Retinal pigment epithelial cell (primary cell): Measurements from ENCODE around the gene RNF25.

Experiments
- DNase-seq: peaks from one replicate; pipeline ENCODE4 v3.0.0-alpha.2; 2010; ENCODE audit warnings: low read depth
- H3K4me3 ChIP-seq: 2 replicates; pipeline ENCODE4 v1.5.1; 2011; ENCODE audit warnings: mild to moderate bottlenecking, low read length, control low read depth, moderate library complexity
- TF ChIP-seq, protein P1 (sequence below): conservative IDR thresholded peaks from 2 replicates; pipeline ENCODE4 v1.5.1; 2011; ENCODE audit warnings: low read depth, low read length, control low read depth, inconsistent platforms

RNF25 gene

DNA sequence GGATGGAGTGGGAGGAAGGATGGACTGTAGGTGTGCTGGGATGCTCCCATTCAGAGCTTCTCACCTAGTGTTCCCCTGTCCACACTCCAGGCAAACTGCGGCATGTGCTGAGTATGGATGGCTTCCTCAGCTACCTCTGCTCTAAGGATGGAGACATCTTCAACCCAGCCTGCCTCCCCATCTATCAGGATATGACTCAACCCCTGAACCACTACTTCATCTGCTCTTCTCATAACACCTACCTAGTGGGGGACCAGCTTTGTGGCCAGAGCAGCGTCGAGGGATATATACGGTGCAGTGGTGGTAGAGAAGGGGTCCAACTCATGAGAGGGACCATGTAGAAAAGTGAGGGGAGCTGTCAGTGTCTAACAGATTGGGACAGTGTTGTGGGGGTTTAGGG, 43.9 kb downstream of the RNF25 start:
- no peak for DNase-seq
- no peak overlapping the region for H3K4me3 ChIP-seq
- TF ChIP-seq, protein P1, sequence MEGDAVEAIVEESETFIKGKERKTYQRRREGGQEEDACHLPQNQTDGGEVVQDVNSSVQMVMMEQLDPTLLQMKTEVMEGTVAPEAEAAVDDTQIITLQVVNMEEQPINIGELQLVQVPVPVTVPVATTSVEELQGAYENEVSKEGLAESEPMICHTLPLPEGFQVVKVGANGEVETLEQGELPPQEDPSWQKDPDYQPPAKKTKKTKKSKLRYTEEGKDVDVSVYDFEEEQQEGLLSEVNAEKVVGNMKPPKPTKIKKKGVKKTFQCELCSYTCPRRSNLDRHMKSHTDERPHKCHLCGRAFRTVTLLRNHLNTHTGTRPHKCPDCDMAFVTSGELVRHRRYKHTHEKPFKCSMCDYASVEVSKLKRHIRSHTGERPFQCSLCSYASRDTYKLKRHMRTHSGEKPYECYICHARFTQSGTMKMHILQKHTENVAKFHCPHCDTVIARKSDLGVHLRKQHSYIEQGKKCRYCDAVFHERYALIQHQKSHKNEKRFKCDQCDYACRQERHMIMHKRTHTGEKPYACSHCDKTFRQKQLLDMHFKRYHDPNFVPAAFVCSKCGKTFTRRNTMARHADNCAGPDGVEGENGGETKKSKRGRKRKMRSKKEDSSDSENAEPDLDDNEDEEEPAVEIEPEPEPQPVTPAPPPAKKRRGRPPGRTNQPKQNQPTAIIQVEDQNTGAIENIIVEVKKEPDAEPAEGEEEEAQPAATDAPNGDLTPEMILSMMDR: no peak

DNA sequence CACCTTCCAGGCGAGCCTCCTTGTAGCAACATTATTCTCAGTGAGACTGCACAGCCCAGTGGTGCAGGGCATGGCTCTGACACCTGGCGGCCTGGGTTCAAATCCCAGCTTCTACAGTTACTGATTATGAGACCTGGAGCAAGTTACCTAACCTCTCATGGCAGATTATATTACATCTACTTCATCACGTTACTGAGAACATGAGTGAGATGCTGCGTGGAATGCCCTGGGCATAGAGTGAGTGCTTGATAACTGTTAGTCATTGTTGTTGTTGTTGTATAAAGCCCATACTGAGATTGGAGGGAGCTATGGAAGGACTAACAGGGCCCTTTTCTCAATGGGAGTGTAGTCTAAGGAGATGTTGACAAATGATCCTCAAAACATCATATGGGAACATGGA, 45.4 kb downstream of the RNF25 start:
- no peak for DNase-seq
- TF ChIP-seq, protein P1: no peak
- no peak overlapping the region for H3K4me3 ChIP-seq

DNA sequence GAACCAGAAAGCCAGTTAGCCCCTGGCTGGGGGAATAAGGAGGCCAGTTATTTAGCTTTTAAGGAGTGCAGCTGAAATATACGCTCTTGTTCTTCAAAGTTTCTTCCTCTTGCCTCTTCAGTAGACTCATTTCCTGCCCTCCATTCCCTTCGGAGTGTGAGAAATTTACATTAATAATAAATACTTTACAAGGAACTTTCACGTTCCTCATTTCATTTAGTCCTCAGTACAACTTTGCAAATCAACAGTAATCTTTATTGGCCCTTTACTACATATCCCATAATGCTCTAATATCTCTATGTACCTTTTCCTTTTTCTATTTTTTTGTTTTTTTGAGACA, 48.5 kb downstream of the RNF25 start:
- DNase-seq: no peak
- TF ChIP-seq, protein P1: no peak
- no peak overlapping the region for H3K4me3 ChIP-seq

DNA sequence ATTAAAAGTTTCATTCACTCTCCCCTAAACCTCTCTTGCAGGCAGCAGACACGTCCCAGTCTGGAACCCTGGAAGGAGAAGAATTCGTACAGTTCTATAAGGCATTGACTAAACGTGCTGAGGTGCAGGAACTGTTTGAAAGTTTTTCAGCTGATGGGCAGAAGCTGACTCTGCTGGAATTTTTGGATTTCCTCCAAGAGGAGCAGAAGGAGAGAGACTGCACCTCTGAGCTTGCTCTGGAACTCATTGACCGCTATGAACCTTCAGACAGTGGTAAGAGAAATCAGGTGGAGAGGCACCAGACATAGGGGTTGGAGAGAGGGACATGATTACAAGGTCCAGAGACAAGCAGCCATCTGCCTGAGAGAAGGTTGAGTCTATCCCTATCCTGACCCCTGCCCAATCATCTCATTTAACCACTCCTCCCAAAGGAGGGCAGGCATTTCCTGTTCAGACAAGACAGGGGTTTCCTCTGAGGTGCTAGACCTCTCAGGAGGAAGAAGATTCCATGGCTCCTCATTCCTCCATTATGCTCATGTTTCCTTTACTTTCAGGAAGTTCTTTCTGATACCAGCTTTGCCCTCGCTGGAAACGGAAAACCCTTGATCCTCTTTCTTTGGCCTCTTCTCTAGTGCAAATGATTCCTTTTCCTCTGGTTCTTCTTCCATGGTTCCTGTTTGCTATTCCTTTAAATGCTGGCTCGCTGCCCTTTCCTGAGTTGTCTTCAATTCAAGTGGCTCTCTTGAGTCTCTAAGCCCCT, 49.0 kb downstream of the RNF25 start:
- DNase-seq: peak; percentile 3
- H3K4me3 ChIP-seq: no peak overlapping the region
- TF ChIP-seq, protein P1: no peak

DNA sequence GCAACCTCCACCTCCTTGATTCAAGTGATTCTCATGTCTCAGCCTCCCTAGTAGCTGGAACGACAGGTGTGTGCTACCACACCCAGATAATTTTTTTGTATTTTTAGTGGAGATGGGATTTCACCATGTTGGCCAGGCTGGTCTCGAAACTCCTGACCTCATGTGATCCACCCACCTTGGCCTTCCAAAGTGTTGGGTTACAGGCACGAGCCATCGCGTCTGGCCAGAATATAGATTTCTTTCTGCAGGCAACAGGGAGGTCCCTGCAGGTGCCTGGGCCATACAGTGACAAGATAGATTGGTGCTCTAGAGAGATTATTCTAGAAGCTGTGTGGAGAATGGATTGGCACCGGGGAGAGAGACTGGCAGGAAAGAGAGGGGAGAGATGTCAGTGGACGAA, 50.8 kb downstream of the RNF25 start:
- TF ChIP-seq, protein P1: no peak
- no peak overlapping the region for H3K4me3 ChIP-seq
- no peak for DNase-seq

DNA sequence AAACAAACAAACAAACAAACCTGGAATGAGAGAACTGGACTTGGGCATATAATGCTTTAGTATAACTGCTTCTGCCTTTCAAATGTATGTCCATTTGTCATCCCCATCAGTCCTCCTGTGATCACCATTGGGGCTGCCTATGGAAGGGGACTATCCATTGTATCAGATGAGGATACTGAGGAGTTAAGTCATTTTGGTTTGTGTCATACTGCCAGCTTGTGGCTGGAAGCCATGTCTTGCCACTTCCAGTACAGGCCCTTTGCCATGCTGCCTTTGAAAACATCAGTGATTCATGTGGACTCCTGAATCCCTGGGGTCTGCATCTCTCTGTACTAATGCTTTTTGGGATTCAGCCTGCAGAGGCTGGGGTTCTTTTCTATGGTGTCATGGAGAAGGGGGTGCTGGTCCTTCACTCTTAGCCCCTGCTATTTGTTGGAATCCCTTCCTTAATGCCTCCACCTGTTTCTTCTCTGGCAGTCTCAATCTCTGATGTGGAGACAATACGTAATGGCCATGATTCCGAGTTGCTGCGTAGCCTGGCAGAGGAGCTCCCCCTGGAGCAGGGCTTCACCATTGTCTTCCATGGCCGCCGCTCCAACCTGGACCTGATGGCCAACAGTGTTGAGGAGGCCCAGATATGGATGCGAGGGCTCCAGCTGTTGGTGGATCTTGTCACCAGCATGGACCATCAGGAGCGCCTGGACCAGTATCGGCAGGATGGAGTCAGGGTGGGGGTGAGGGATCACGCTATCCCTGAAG, 53.5 kb downstream of the RNF25 start:
- TF ChIP-seq, protein P1: no peak
- H3K4me3 ChIP-seq: no peak overlapping the region
- no peak for DNase-seq

DNA sequence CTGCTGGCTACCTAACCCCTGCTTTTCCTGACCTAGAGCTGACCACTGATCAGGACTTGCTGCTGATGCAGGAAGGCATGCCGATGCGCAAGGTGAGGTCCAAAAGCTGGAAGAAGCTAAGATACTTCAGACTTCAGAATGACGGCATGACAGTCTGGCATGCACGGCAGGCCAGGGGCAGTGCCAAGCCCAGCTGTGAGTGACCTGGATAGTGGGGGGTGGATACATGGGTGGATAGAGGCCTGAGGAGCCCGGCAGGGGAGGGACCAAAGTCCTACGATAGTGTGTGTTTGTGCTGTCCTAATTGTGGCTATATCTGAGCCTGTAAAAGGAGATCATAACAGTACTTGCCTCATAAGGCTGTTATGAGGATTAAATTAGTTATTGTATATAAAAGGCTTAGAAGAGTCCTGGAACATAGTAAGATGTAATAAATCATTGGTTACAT, 55.9 kb downstream of the RNF25 start:
- DNase-seq: no peak
- TF ChIP-seq, protein P1: no peak
- no peak overlapping the region for H3K4me3 ChIP-seq
